Stomach (tissue), 9 donors: Measurements from ENCODE around the gene BICD1. TPM values are rescaled to one million over a fixed set of nuclear protein-coding genes. Genes with fewer than 3 reads are reported as not detected.

ENCODE experiments used
- DNase-seq, 2 donors: peaks; one replicate each; pipeline versions ENCODE4 v3.0.0 to v3.0.0-alpha.2; 2013 to 2019
- H3K27ac ChIP-seq, 5 donors: fragments of 200-600 bp in 4 of 5; sonication (generic) in 4 of 5; one replicate each; pipeline ENCODE4 v1.5.1; 2013 to 2019; ENCODE audit warnings: mild to moderate bottlenecking in 1 of 5, moderate library complexity in 1 of 5
- H3K27me3 ChIP-seq, 3 donors: fragments of 200-600 bp; sonication (generic); one replicate each; pipeline ENCODE4 v1.5.1; 2017 to 2019; ENCODE audit warnings: mixed run types in 1 of 3
- H3K36me3 ChIP-seq, 4 donors: fragments of 200-600 bp; sonication (generic); 1 replicate in 3 of 4; 2 replicates in 1 of 4; pipeline ENCODE4 v1.5.1; 2016 to 2019
- H3K4me1 ChIP-seq, 4 donors: fragments of 200-600 bp; sonication (generic); one replicate each; pipeline ENCODE4 v1.5.1; 2016 to 2019
- H3K4me3 ChIP-seq, 4 donors: fragments of 200-600 bp; sonication (generic) in 3 of 4; one replicate each; pipeline ENCODE4 v1.5.1; 2016 to 2019; ENCODE audit warnings: mild to moderate bottlenecking in 1 of 4
- H3K9me3 ChIP-seq, 4 donors: fragments of 200-600 bp; sonication (generic); one replicate each; pipeline ENCODE4 v1.5.1; 2016 to 2019
- EP300 ChIP-seq: sonication (generic); formaldehyde crosslinking; IDR thresholded peaks from one replicate; pipeline ENCODE4 v1.6.1; 2017; ENCODE audit warnings: antibody characterized with exemption
- POLR2A ChIP-seq, 4 donors: fragments of 450-650 bp; IDR thresholded peaks; one replicate each; pipeline ENCODE4 v1.6.1; 2016; ENCODE audit warnings: antibody characterized with exemption in 4 of 4, control low read depth in 2 of 4, mild to moderate bottlenecking in 1 of 4, moderate library complexity in 1 of 4
- POLR2AphosphoS5 ChIP-seq, 3 donors: sonication (generic); formaldehyde crosslinking; IDR thresholded peaks; one replicate each; pipeline ENCODE4 v1.6.1; 2016; ENCODE audit warnings: antibody characterized with exemption in 3 of 3
- WGBS, 5 donors: extraction: QIAGEN DNeasy Blood & Tissue Kit in 3 of 5; methylation state at CpG; one replicate each; pipeline versions ENCODE4 v1.1.5 to v1.1.7; 2013 to 2018; 5-methylcytosine and 5-hydroxymethylcytosine counted together
- intact Hi-C: fragments of 100-400 bp; cut with DNase I; formaldehyde crosslinking; loops from one replicate; pipeline ENCODE4 v1.15.1; 2023; ENCODE audit warnings: low total_unique reads
- polyA plus RNA-seq, 3 donors: library from polyadenylated mRNA; stranded (reverse); fragments of 200-250 nt; gene quantifications; one replicate each; pipeline ENCODE4 v1.2.3, GENCODE V29; 2013
- total RNA-seq, 5 donors: library from RNA; depleted of rRNA; stranded (reverse); fragments of >200 nt; gene quantifications; one replicate each; pipeline versions ENCODE4 v1.1.0 to v1.2.3, GENCODE V29; 2014 to 2016
- TF ChIP-seq, protein P1 (sequence below), 7 experiments: fragments of 450-650 bp in 4 of 7; fragments of 200-600 bp in 3 of 7; sonication (generic) in 3 of 7; IDR thresholded peaks; one replicate each; pipeline ENCODE4 v1.5.1; 2016 to 2019; ENCODE audit warnings: antibody characterized with exemption in 7 of 7, control low read depth in 2 of 7, mild to moderate bottlenecking in 1 of 7
- donor health status: healthy with polysubstance abuse.
- donor health status: Bipolar disorder and iron deficiency.
- donor health status: healthy.

BICD1 gene
- total and polyA plus RNA-seq, 8 donors, result 1.6 to 17.3 (median 2.1) TPM

DNA sequence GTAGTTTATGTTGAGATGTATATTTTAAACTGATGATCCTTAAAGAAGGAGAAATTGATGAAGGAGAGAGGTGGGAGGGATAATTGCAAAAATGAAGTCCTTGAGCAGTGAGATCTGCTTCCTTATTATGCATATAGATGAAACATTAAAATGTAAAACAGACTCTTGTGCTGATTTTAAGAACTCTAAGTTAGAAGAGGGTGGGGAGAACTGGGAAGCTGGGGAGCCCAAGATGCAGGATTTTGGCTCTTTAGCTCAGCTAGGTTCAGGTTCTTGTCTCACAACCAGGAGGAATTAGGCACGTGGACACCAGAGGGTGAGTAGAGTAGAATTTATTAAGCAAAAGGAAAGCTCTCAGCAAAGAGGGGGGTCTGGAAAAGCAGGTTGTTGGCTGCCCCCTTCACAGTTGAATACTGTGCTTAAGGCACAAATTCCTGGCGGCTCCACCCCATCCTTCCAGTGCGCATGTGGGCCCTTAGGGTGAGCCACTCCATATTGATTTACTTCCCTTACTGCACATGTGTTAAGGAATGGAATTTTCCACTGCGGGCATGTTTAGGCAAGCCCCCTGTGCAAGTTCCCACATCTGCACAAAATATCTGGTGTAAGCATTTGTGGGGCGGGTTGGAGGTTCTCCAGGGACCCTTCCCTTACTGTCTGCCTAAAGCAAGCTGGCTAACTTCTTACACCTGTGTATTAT lies 141.9 kb downstream of the BICD1 start:
- no peaks in the 10 kb centered on the region for H3K9me3 ChIP-seq
- intact Hi-C loops, result no loop called here
- 94 to 99% (median 97%) methylated on average over 5 of the region's 5 CpGs for WGBS, 5 donors

DNA sequence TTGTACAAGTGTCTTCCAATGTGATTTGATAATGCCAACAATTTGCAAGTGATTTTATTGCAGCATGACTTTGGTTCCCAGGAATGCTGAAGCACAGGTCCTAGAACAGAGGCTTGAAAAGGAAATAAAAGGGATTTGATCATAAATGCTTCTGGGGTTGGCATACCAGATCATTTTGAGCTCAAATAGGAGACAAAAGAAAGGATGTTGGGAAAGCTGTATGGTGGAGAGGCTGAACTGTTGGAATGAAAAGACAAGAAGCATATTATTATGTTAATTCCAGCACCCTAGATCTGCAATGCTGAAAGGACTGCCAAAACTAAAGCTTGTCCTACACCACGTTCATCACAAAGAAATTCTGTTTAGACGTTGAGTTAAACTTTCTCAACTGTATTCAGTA lies 143.1 kb downstream of the BICD1 start:
- no peaks in the 10 kb centered on the region for H3K9me3 ChIP-seq

More for the DNA sequence above, 141.9 kb downstream of the BICD1 start:
- no peak overlapping the region for H3K4me3 ChIP-seq
- DNase-seq, result no peak
- no peaks in the 10 kb centered on the region for H3K4me1 ChIP-seq
- no peaks in the 10 kb centered on the region for H3K27me3 ChIP-seq
- no peak overlapping the region for H3K27ac ChIP-seq
- TF ChIP-seq, protein P1, sequence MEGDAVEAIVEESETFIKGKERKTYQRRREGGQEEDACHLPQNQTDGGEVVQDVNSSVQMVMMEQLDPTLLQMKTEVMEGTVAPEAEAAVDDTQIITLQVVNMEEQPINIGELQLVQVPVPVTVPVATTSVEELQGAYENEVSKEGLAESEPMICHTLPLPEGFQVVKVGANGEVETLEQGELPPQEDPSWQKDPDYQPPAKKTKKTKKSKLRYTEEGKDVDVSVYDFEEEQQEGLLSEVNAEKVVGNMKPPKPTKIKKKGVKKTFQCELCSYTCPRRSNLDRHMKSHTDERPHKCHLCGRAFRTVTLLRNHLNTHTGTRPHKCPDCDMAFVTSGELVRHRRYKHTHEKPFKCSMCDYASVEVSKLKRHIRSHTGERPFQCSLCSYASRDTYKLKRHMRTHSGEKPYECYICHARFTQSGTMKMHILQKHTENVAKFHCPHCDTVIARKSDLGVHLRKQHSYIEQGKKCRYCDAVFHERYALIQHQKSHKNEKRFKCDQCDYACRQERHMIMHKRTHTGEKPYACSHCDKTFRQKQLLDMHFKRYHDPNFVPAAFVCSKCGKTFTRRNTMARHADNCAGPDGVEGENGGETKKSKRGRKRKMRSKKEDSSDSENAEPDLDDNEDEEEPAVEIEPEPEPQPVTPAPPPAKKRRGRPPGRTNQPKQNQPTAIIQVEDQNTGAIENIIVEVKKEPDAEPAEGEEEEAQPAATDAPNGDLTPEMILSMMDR (IDR thresholded peaks at IDR 0.05), result no peak
- TF ChIP-seq POLR2A (IDR thresholded peaks at IDR 0.05) (no peak), EP300 (no peak)
- no peaks in the 10 kb centered on the region for H3K36me3 ChIP-seq

DNA sequence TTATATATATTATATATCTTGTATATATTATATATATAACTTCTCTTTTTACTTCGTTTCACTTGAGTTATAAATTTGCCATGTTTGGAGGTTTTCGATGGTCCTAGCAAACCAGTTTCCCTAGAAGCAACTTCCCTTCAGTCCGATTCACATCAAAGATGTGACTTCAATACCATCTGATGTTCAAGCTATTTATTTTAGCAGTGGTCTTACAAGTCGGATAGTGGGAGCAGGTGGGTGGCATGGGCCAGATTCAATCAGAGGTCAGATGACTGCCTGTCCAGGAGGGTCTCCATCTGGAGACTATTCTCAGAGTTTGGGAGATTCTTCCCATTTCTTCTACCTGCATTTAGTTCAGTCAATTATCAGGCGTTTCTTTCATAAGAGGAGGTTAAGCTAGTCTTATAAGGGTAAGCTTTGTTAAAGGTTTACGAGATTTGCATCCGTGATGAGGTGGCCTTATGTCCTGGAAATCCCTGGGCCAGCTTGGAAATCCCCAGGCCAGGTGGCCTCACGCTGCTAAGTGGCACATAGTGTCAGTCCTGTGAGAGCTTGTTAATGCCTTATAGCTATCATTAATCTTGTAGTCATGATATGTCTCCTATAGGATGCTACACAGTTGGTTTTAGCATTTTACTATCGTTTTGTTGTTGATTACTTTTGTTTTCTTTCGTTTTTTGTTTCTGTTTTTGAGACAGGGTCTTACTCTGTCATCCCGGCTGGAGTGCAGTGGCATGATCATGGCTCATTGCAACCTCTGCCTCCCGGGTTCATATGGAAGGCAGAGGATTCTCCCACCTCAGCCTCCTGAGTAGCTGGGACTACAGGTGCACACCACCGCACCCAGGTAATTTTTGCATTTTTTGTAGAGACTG lies 145.8 kb downstream of the BICD1 start:
- 90 to 93% (median 92%) methylated on average over 13 of the region's 13 CpGs for WGBS, 5 donors
- no peaks in the 10 kb centered on the region for H3K4me1 ChIP-seq
- no peaks in the 10 kb centered on the region for H3K36me3 ChIP-seq
- peaks cover 0 to 3% (median 0%) of the 10 kb centered on the region in 4 donors for H3K9me3 ChIP-seq
- no peak overlapping the region for H3K4me3 ChIP-seq
- no peaks in the 10 kb centered on the region for H3K27me3 ChIP-seq
- no peak overlapping the region for H3K27ac ChIP-seq
- TF ChIP-seq POLR2A (IDR thresholded peaks at IDR 0.05) (no peak), POLR2AphosphoS5 (IDR thresholded peaks at IDR 0.05) (no peak), EP300 (no peak)
- TF ChIP-seq, protein P1 (IDR thresholded peaks at IDR 0.05), result no peak
- DNase-seq, result no peak
- intact Hi-C loops, result no loop called here

More for the DNA sequence above, 143.1 kb downstream of the BICD1 start:
- TF ChIP-seq POLR2A (IDR thresholded peaks at IDR 0.05) (no peak), POLR2AphosphoS5 (IDR thresholded peaks at IDR 0.05) (no peak), EP300 (no peak)
- TF ChIP-seq, protein P1 (IDR thresholded peaks at IDR 0.05), result no peak
- intact Hi-C loops, result no loop called here
- DNase-seq, result no peak
- 44 to 67% (median 56%) methylated on average over 2 of the region's 2 CpGs for WGBS, 5 donors
- Histone ChIP-seq H3K27ac (no peak overlapping the region), H3K36me3 (no peaks in the 10 kb centered on the region), H3K27me3 (no peaks in the 10 kb centered on the region), H3K4me1 (no peaks in the 10 kb centered on the region), H3K4me3 (no peak overlapping the region)

DNA sequence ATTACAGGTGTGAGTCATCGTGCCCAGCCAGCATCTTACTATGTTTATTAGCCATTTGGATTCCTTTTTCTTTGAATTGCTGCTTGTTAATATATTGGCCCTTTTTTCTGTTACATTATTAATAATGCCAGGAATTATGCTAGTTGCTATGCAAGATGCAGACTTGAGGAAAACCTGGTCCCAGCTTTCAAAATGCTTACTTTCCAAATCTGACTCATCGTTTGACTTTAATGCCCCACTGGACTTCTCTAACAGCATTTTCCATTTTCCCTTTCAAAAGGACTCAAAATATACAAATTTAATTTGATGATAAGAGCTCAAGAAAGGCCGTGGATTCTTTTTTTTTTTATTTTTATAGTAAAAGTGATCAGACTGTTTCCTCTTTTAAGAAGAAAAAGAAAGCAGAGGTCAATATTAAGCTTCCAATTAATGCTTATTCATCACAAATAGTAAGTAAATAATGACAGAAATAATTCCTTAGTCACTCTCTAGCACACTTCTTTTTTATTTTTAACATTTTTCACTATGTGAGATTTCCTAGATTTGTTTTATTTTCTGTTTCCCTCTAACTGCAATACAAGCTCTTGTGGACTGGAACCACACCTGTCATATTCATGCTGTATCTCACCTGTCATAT lies 146.6 kb downstream of the BICD1 start:
- H3K4me3 ChIP-seq, result no peak overlapping the region
- H3K9me3 ChIP-seq, result peaks cover 0 to 9% (median 0%) of the 10 kb centered on the region in 4 donors
- H3K27me3 ChIP-seq, result no peaks in the 10 kb centered on the region
- WGBS, 5 donors, result 65 to 74% (median 67%) methylated on average over 3 of the region's 3 CpGs
- H3K27ac ChIP-seq, result no peak overlapping the region
- TF ChIP-seq POLR2A (IDR thresholded peaks at IDR 0.05) (no peak), EP300 (no peak), POLR2AphosphoS5 (IDR thresholded peaks at IDR 0.05) (no peak)
- TF ChIP-seq, protein P1 (IDR thresholded peaks at IDR 0.05), result no peak
- DNase-seq, result no peak
- no peaks in the 10 kb centered on the region for H3K4me1 ChIP-seq
- intact Hi-C loops, result no loop called here
- H3K36me3 ChIP-seq, result no peaks in the 10 kb centered on the region
